HG02970 (cell line): ENCODE measurements around the gene PRDM5.

Experiments used
- ATAC-seq: cut with Tn5 transposase; IDR thresholded peaks from one replicate; pipeline ENCODE4 v1.9.1; 2021; ENCODE audit warnings: mild to moderate bottlenecking, moderate library complexity, moderate number of reproducible peaks; ENCODE audit not compliant: unreplicated experiment, low FRiP score

PRDM5 gene

DNA sequence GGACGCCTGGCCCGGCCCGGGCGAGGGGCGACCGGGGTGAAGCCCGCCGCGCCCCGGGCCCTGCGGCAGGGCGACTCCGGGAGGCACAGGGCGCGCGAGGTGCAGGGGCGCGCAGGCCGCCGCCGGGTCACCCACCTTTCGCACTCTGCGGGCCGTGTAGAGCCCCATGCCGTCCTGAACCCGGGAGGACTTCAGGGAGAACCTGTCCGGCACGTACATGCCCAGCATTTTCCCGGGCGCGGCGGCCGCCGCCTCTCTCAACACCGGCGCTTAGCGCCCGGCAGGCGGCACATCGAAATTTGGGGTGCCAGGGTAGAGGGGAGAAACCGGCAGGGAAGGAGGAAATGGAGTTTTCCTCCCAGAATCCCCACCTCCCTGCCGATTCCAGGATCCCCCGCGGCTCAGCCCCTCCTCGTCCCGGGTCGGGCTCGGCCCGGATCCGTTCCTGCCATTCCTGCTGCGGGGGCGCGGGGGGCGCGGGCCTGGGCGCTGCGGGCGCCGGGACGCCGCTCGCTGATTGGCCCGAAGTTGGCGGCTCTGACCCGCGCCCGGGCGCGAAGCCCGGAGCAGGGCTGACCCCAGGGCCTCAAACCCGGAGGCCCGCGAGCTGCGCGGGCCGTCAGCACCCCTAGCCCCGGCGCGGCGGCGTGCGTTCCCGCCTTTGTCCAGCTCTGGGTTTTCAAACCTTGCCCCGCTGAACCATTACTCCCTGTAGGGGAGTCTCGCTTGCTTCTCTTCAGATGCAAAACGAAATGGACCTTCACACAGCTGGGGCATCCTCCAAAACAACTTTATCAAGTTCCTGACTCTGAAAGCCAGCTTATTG, at the start of gene PRDM5:
TSS of gene PRDM5 (minus strand) at position 346 of the 826 bp plus-strand sequence. CDS start at position 228, 118 bp downstream.
- ATAC-seq = no peak

DNA sequence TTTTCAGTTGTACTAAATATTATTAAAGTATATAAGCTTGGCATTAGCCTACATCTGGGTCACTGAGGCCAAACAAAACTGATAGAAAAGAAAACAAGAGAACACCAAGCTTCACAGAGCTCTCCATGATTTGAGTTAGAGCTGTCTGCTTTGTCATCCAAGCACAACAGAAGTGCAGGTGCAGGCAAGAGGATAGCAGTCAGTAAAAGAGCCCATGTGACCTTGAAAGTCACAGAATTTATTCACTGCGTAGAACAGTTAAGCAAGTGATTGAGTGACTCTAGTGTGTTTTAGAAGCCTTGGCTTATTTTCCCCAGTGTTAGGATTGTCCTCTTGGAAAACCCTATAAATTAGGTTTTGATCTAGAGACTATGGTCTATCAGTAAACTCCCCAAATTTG, 49.4 kb upstream of the PRDM5 start:
- no peak for ATAC-seq

DNA sequence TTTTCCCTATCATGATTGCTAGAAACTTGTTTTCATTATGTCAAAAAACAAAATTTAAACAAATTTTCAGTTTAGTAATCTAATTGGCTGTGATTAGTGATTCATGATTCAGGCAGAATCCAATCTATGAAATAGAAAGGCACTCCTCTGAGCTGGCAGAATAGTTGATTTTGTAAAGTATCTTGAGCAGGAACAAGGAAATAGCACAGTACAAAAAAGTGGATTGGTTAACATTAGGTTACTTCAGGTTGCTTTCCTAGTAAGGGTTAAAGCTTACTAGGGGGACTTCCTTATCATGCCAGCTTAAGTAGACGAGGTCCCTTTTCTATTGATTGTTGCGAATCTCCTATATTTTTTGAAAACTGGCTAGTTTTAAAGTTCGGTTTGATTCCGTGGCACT, 43.4 kb upstream of the PRDM5 start:
- no peak for ATAC-seq

DNA sequence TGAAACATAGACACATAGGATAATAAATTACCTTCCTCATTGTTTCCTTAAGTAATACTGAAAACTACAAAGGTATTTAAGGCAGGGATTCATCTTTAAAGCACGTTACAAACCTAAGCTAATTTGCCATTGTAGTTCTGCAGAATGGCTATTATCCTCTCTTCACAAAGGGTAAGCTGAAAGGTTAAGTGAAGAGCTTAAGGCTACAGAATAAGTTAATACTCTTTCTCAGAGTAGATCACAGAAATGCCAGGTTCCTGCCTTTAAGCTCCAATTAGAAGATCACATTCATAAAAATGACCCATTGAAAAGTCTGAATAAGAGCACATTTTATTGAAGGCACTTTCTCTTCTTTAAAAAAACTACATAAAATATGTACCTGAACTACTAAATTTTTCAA, 42.1 kb upstream of the PRDM5 start:
- ATAC-seq = no peak

DNA sequence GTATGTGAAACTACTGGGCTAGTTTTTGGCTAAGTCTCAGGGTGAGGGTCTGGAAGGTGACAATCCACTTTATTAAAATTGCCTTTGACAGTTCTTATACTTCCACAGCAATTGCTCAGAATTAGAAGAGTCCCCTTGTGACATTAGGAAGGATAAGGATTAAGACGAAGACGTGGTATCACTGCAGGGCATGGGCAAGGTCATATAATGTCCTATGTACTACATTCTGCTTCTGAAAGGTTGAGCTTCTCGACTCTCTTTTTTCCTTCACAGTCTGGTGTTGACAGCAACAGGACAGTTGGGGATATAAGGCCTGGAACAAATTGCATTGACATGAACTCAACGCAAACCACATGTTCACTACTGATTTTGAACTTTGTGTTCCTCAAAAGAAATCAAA, 40.9 kb upstream of the PRDM5 start:
- no peak for ATAC-seq

DNA sequence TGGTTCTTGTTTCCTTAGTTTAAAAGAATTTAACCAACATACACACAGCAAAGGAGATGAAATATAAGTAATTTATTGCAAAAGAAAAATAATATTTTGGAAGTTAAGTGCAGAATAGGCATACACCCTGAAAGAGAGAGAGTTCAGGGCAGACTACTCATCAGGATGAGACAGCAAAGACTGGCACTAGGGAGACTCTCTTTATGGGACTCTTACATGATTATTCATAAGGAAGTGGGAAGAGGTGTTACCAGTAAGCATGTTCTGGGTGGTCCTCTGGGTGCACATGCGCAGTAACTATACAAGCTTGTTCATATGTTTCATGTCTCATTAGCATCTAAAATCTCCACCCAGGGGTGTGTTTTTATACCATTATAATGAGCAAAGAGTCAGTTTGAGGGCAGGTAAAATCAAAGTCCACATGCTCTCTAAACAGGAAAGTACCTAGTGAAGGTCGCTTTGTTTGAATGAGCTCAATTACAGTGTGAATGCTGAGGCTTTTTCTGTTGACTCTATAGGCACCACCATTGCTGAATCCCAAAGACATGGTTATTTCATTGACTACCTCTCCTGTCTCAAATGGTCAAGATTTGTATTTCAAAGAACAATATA, 38.2 kb upstream of the PRDM5 start:
- no peak for ATAC-seq

DNA sequence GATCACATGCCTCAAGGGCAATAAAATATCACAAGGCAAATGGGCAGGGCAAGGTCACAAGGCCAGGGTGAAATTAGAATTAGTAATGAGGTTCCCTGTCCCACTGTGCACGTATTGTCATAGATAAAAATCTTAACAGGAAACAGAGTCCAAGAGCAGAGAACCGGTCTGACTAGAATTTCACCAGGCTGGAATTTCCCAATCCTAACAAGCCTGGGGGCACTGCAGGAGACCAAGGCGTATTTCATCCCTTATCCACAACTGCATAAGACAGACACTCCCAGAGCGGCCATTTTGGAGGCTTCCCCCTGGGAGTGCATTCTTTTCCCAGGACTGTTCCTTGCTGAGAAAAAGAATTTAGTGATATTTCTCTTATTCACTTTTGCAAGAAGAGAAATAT, 25.9 kb upstream of the PRDM5 start:
- no peak for ATAC-seq

DNA sequence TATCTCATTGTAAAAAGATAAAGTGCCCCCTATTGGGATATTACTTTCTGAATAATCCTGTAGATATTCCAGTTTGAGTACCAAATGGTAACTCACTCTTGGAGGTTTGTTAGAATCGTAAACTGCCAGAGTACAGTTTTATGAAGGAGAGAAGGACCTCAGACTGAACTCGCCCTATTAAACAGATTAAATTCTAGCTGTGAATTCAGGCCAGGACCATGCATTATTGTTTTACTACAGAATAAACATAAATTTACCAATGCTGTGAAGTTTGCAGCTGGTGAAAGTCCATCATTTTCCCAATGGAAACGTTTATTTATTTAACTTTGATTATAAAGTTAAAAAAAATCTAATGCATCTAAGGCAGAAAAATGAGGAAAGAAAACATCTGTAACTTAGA, 20.2 kb upstream of the PRDM5 start:
- no peak for ATAC-seq

DNA sequence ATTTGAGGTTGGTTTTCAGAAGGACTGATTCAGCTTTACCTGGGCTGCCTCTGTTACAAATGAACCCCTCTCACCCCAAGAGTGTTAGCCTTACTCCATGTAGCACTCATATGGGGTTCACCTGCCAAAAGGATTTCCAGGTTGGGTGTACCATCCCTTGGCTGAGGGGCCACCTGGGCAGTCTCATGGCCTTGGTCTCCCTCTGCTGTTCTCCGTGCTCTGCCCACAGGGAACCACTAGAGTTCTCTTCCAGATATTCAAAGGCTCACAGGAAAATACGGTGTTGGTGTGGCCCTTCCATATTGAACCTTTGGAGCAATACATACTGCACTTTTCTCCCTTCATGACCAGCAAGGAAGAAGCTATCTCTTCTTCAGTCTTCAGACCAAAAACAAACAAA, 18.0 kb upstream of the PRDM5 start:
- no peak for ATAC-seq

DNA sequence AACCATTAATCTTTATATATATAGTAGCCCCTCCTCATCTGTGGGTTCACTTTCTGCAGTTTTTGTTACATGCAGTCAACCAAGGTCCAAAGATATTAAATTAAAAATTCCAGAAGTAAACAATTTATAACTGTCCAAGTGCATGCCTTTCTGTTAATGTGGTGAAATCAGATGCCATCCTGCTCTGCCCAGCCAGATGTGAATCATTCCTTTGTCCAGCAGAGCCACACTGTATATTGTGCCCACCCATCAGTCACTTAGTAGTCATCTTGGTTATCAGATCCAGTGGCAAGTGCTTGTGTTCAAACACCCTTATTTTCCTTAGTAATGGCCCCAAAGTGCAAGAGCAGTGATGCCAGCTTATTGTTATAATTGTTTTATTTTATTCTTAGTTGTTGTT, 17.2 kb upstream of the PRDM5 start:
- no peak for ATAC-seq

DNA sequence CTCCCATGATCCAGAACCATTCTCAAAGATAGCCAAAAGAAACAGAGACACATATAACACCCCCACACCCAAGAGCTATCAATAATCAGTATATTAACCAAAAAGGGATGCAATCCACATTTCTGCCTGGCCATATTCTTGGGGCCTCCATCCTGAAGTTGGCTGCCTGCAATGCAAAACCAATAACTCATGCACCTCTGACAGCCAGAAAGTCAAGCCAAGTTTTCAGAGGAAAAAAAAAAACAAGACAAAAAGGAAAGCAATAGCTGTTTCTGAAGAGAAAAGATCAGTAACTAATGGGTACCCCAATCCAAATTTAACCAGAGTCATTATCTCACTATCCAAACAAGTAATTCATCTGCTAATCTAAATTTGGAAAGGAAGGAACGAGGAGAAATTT, 7.3 kb upstream of the PRDM5 start:
- no peak for ATAC-seq

DNA sequence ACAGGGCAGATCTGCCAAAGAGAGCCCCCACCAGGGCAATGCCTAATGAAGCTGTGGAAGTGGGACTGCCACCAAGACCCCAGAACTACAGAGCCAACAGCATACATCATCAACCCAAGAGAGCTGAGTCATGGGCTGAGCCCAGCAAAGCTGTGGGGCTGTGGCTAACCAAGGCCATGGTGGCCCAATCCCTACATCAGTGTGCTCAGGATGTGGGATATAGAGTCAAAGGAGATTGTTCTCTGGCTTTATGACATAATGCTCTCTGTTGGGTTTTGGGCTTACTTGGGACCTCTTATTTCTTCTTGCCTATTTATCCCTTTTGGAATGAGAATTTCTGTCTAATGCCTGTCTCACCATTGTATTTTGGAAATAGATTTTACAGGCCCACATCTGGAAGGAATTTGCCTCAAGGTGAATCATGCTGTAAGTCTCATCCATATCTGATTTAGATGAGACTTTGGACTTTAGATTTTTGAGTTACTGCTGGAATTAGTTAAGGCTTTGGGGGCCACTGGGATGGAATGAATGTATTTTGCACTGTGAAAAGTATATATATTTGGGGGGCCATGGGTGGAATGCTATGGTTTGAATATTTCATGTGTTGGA, 5.4 kb upstream of the PRDM5 start:
- ATAC-seq = no peak

DNA sequence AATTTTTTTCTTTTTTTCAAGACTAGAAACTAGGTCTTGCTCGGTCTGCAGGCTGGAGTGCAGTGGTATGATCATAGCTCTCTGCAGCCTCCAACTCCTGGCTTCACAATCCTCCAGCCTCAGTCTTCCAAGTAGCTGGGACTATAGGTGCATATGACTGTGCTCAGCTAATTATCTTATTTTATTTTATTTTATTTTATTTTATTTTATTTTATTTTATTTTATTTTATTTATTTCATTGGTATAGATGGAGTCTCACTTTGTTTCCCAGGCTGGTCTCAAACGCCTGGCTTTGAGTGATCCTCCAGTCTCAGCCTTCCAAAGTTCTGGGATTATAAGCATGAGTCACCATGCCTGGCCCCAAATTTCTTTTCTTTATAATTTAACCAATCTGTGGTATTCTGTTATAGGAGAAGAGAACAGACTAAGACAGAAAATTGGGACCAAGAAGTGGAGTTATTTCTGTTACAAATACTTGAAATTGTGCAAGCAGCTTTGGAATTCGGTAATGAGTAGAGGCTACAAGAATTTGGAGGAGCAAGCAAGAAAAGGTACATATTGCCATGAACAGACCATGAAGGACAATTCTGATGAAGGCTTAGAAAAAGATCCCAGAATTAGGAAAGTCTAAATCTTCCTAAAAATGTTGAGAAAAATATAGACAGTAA, 4.0 kb upstream of the PRDM5 start:
- ATAC-seq = no peak

DNA sequence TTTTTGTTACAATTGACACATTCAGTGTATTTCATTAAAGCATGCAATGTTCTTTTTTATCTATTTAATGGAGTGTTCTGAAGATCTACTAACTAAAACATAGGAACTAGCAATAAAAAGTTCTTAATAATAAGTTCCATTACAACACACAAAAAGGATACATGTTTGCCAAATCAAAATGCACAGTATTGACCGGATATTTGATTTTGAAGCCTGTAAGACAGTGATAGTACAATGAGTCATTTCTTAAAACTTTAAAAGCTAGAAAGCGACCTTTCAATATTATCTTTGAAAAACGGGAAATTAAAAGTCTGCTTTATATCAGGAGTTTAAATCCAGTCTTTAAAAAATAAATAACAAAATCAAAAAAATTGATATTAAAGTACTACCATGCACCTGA, 2.4 kb upstream of the PRDM5 start:
- ATAC-seq = no peak

DNA sequence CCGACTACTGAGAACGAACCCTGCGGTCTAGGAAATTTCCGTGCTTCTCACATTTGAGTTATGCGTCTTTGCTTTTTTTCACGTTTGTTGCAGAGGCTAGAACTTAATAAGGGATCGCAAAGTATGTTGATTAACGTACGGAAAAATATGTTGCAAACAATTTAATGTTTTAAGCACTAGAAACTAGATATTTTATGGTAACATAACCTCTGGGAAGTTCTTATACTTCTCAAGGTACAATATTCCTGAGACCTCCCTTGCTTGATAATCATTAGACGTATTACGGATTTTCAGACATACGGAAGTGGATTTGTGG, 639 bp upstream of the PRDM5 start:
- ATAC-seq = no peak

DNA sequence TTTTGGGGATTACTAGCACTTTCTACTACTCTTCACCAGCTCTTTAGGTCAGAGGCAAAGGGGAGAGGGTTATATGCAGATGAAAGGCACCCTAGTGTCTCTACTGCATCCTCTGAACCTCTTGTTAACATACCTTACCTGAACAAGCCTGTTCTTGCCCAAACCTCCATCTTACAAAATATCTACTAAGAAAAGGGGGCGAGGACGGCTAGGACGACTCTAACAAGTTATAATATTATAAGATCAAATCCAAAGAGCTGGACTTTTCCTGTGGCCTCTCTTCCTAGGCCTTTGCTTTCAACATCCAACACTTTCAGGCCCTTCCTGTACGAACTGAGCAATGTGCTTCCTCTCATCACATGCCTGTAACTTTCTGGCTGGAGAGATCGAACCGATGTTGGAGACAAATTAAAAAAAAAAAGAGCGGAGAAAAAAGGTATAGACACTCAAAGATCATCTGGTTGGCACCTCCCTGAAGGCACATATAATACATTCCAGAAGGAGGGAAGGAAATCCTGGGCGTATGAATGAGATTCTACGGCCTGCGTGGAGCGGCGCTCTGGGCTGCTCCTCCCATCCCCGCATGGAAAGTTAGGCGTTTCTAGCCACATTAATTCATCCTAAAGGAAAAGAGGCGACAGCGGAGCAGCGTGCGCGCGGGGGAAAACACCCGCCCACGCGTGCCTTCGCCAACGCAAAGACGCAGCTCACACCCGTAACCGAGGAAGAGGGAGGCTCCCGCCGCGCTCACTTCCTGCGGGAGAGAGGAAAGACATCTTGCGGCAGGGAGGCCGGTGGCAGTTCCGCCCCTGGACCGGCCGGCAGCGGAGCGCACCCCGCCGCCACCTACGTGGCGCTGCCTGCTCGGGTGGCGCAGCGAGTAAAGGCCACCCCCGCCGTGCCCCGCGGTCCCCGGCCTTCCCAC, 808 bp downstream of the PRDM5 start:
- ATAC-seq = no peak

DNA sequence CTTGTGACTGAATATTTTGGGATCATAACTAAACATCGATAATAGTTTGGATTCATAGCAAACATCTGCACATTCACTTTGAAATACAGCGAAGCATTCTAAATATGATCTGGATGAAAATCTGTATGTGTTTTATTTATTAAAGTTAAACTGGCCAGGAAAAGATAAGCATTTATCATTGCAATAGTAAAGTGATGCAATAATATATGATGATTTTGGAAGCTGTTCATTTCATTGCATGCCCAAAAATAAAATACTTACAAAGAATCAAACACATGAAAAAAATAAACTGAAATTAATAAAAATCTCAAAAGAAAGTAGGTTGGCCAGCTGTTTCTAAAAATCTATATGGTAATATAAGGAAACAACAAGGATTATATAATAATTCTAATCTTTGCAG, 1.9 kb downstream of the PRDM5 start:
- ATAC-seq = no peak

DNA sequence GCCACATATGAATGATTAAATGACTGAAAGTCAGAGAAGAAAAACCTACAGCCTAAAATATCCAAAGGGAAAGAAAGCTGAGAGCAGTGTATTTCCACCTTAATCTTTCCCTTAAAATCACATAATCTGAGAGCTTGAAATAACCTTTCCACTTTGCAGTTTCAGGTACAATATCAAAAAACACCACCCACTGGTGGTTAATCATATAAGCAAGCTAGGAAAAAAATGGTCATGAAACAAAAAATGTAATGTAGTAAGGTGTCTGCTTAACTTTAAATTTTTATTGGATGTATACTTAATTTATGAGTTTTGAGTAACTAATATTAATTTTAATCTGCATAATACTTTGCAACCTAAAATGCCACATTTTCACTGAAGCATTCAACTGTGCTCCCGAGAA, 3.2 kb downstream of the PRDM5 start:
- ATAC-seq = no peak

DNA sequence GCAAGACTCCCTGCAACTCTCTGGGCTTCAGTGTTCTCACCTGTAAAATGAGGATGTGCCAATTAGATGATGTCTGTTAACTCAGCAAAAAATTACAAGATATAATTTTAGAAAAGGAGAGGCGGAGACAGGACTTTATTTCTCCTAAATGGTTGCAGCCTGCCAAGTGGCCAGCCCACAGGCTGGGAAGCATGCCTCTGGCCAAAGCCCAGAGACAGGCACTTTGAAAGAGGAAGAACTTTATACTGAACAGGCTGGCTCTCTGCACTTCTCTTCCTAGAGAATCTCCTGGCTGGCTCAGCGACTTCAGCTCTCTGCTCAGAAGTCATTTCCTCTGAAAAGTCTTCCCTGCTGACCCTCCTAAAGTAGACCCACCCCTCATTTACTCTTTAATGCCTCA, 3.7 kb downstream of the PRDM5 start:
- no peak for ATAC-seq

DNA sequence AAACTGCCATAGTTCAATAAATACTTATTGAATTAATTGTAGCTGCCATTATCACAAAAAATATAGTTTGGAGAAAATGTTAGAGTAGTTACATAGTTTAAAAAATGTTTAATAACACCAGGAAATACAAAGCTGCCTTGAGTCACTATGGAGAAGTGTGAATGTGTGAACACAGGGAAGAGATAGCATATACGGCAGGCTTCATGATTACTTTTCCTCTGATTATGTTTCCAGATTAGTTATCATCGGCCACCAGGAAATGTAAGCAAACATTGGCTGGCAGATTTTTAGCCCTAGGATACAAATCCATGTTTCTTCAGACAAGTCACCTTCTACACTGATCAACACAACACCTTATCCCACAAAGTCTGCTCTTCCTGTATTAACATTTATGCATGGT, 4.4 kb downstream of the PRDM5 start:
- ATAC-seq = no peak
